ENCODE data around the gene SNED1.
A peak's percentile ranks its signal among the peaks of the same experiment; 100 is the strongest.

SNED1 gene

DNA sequence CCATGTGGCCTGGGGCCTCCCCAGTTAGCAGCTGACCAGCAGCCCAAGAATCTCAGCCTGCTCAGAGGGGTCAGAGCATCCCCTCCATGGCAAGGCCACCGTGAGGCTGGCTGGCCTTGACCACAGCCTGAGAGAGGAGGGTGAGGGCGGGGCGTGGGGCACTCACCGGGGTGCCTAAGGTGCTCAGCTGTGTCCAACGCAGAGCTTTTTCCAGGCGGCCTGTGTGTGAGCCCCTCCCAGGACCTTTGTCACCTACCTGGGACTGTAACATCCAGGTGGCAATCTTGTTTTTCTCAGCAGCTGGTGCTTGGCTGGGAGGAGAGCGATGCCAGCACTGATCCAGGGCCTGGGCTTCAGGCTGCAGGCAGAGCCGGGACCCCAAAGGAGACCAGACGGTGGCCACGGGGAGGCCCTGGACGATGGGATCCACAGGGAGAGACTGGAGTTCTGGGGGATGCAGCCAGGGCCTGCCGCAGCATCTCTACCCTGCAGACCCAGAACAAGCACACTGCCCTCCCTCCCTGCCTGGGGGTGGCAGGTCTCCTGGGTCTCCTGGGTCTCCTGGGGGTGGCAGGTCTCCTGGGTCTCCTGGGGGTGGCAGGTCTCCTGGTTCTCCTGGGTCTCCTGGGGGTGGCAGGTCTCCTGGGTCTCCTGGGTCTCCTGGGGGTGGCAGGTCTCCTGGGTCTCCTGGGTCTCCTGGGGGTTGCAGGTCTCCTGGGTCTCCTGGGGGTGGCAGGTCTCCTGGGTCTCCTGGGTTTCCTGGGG lies 12.3 kb downstream of the SNED1 start:
- H3K36me3 ChIP-seq (replicated peaks in 1 of 2; ENCODE audit: control insufficient read depth in 2 of 2, insufficient read depth in 2 of 2, low read length in 2 of 2): no peaks in the 10 kb centered on the region
- H3K27ac ChIP-seq (replicated peaks; ENCODE audit: low read length): no peak overlapping the region
- peak overlapping the region; percentile 1 for H3K4ac ChIP-seq (ENCODE audit: low read length)
- no peak overlapping the region for H2BK5ac ChIP-seq (ENCODE audit: low read length)
- peak overlapping the region; percentile 25 for H3K23ac ChIP-seq (ENCODE audit: low read depth, low read length, poor library complexity)
- no peak overlapping the region for H3K4me3 ChIP-seq (ENCODE audit: low read length in 2 of 2)
- peak overlapping the region; percentile 83 for H2BK120ac ChIP-seq (ENCODE audit: low read depth, low read length)
- H2BK15ac ChIP-seq (ENCODE audit: low read length): peak overlapping the region; percentile 95
- peaks cover 0 to 11% (median 0%) of the 10 kb centered on the region in 3 experiments for H3K27me3 ChIP-seq (ENCODE audit: control insufficient read depth in 3 of 3, insufficient read depth in 3 of 3, low read depth in 1 of 3, low read length in 3 of 3)
- no CpG with 5 or more reads among the region's 12 CpGs for WGBS, 2 donors (ENCODE audit: extremely low coverage in 2 of 2, insufficient read length in 2 of 2, insufficient replicate concordance in 1 of 2)
- H2AFZ ChIP-seq (ENCODE audit: low read length): peak overlapping the region; percentile 93
- H4K8ac ChIP-seq (ENCODE audit: low read depth, low read length): peak overlapping the region; percentile 7
- H2BK12ac ChIP-seq (ENCODE audit: low read length): peak overlapping the region; percentile 93
- H3K9ac ChIP-seq (ENCODE audit: low read depth, low read length, poor library complexity): no peak overlapping the region
- H3K79me1 ChIP-seq (ENCODE audit: low read depth, low read length): peaks cover 2% of the 10 kb centered on the region
- no peak overlapping the region for H3K14ac ChIP-seq (ENCODE audit: low read length)
- H3K18ac ChIP-seq (ENCODE audit: low read length): peak overlapping the region; percentile 44
- H3K4me2 ChIP-seq (ENCODE audit: insufficient read depth, low read length, poor library complexity, severe bottlenecking): no peak overlapping the region
- peaks cover 2 to 3% of the 10 kb centered on the region in 2 donors for H3K9me3 ChIP-seq (replicated peaks in 1 of 2; ENCODE audit: control insufficient read depth in 2 of 2, insufficient read depth in 1 of 2, low read depth in 1 of 2, low read length in 2 of 2)
- no peak for DNase-seq (ENCODE audit: low spot score)
- H2AK5ac ChIP-seq (ENCODE audit: low read depth, low read length): peak overlapping the region; percentile 2
- H4K91ac ChIP-seq (ENCODE audit: low read depth, low read length, poor library complexity): no peak overlapping the region
- peaks cover 8 to 21% of the 10 kb centered on the region in 2 donors for H3K4me1 ChIP-seq (ENCODE audit: control insufficient read depth in 2 of 2, insufficient read depth in 1 of 2, low read depth in 1 of 2, low read length in 2 of 2)

DNA sequence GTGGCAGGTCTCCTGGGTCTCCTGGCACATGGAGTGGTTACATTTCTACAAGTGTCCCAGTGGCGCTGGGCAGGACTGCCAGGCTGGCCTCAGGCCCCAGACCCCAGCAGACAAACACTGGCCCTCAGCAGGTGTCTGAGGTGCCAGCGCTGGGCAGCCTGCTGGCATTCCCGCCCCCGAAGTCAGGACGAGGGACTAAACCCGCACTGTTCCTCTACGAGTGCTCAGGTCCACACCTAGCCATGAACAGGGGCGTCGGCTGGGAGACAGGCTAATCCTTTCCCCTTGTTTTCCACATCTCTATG lies 12.8 kb downstream of the SNED1 start:
- Histone ChIP-seq H4K91ac (ENCODE audit: low read depth, low read length, poor library complexity) (no peak overlapping the region), H3K14ac (ENCODE audit: low read length) (no peak overlapping the region), H3K79me1 (ENCODE audit: low read depth, low read length) (peaks cover 2% of the 10 kb centered on the region), H2BK5ac (ENCODE audit: low read length) (no peak overlapping the region), H3K4me1 (ENCODE audit: control insufficient read depth in 2 of 2, insufficient read depth in 1 of 2, low read depth in 1 of 2, low read length in 2 of 2) (peaks cover 8 to 21% of the 10 kb centered on the region in 2 donors), H3K9ac (ENCODE audit: low read depth, low read length, poor library complexity) (no peak overlapping the region), H3K27me3 (ENCODE audit: control insufficient read depth in 3 of 3, insufficient read depth in 3 of 3, low read depth in 1 of 3, low read length in 3 of 3) (peaks cover 0 to 11% (median 0%) of the 10 kb centered on the region in 3 experiments), H3K36me3 (replicated peaks in 1 of 2; ENCODE audit: control insufficient read depth in 2 of 2, insufficient read depth in 2 of 2, low read length in 2 of 2) (no peaks in the 10 kb centered on the region), H3K4me3 (ENCODE audit: low read length in 2 of 2) (no peak overlapping the region), H4K8ac (ENCODE audit: low read depth, low read length) (no peak overlapping the region), H2AK5ac (ENCODE audit: low read depth, low read length) (no peak overlapping the region), H3K4me2 (ENCODE audit: insufficient read depth, low read length, poor library complexity, severe bottlenecking) (no peak overlapping the region), H2BK12ac (ENCODE audit: low read length) (no peak overlapping the region), H3K23ac (ENCODE audit: low read depth, low read length, poor library complexity) (no peak overlapping the region), H3K9me3 (replicated peaks in 1 of 2; ENCODE audit: control insufficient read depth in 2 of 2, insufficient read depth in 1 of 2, low read depth in 1 of 2, low read length in 2 of 2) (peaks cover 0 to 2% of the 10 kb centered on the region in 2 donors), H3K4ac (ENCODE audit: low read length) (no peak overlapping the region), H2AFZ (ENCODE audit: low read length) (no peak overlapping the region), H3K27ac (replicated peaks; ENCODE audit: low read length) (no peak overlapping the region), H2BK120ac (ENCODE audit: low read depth, low read length) (no peak overlapping the region), H2BK15ac (ENCODE audit: low read length) (no peak overlapping the region), H3K18ac (ENCODE audit: low read length) (no peak overlapping the region)
- DNase-seq (ENCODE audit: low spot score): no peak
- no CpG with 5 or more reads among the region's 9 CpGs for WGBS, 2 donors (ENCODE audit: extremely low coverage in 2 of 2, insufficient read length in 2 of 2, insufficient replicate concordance in 1 of 2)

GRCh38 chr2:241011751-241012510 lies 13.5 kb downstream of the SNED1 start:
- Histone ChIP-seq H3K4me1 (ENCODE audit: control insufficient read depth in 2 of 2, insufficient read depth in 1 of 2, low read depth in 1 of 2, low read length in 2 of 2) (peaks cover 8 to 21% of the 10 kb centered on the region in 2 donors), H2AK5ac (ENCODE audit: low read depth, low read length) (no peak overlapping the region), H3K4me2 (ENCODE audit: insufficient read depth, low read length, poor library complexity, severe bottlenecking) (no peak overlapping the region), H4K8ac (ENCODE audit: low read depth, low read length) (no peak overlapping the region), H3K27ac (replicated peaks; ENCODE audit: low read length) (no peak overlapping the region), H3K9ac (ENCODE audit: low read depth, low read length, poor library complexity) (no peak overlapping the region), H3K4me3 (ENCODE audit: low read length in 2 of 2) (no peak overlapping the region), H3K27me3 (ENCODE audit: control insufficient read depth in 3 of 3, insufficient read depth in 3 of 3, low read depth in 1 of 3, low read length in 3 of 3) (peaks cover 0 to 11% (median 0%) of the 10 kb centered on the region in 3 experiments), H3K79me1 (ENCODE audit: low read depth, low read length) (peaks cover 2% of the 10 kb centered on the region), H4K91ac (ENCODE audit: low read depth, low read length, poor library complexity) (no peak overlapping the region), H3K36me3 (replicated peaks in 1 of 2; ENCODE audit: control insufficient read depth in 2 of 2, insufficient read depth in 2 of 2, low read length in 2 of 2) (no peaks in the 10 kb centered on the region), H3K9me3 (replicated peaks in 1 of 2; ENCODE audit: control insufficient read depth in 2 of 2, insufficient read depth in 1 of 2, low read depth in 1 of 2, low read length in 2 of 2) (peaks cover 0 to 2% of the 10 kb centered on the region in 2 donors), H2BK15ac (ENCODE audit: low read length) (no peak overlapping the region), H3K23ac (ENCODE audit: low read depth, low read length, poor library complexity) (no peak overlapping the region), H3K14ac (ENCODE audit: low read length) (peak overlapping the region; percentile 63), H3K18ac (ENCODE audit: low read length) (peak overlapping the region; percentile 7), H2BK120ac (ENCODE audit: low read depth, low read length) (no peak overlapping the region), H2BK12ac (ENCODE audit: low read length) (no peak overlapping the region), H3K4ac (ENCODE audit: low read length) (no peak overlapping the region), H2AFZ (ENCODE audit: low read length) (no peak overlapping the region), H2BK5ac (ENCODE audit: low read length) (no peak overlapping the region)
- no peak for DNase-seq (ENCODE audit: low spot score)
- no CpG with 5 or more reads among the region's 29 CpGs for whole genome bisulfite sequencing, 2 donors (ENCODE audit: extremely low coverage in 2 of 2, insufficient read length in 2 of 2, insufficient replicate concordance in 1 of 2)

- H3K4me3 ChIP-seq (ENCODE audit: low read length in 2 of 2): no peak overlapping the region
- no peak overlapping the region for H3K18ac ChIP-seq (ENCODE audit: low read length)
- peaks cover 2% of the 10 kb centered on the region for H3K79me1 ChIP-seq (ENCODE audit: low read depth, low read length)
- no peak overlapping the region for H3K23ac ChIP-seq (ENCODE audit: low read depth, low read length, poor library complexity)
- H2BK120ac ChIP-seq (ENCODE audit: low read depth, low read length): no peak overlapping the region
- H3K4ac ChIP-seq (ENCODE audit: low read length): no peak overlapping the region
- no peak overlapping the region for H4K8ac ChIP-seq (ENCODE audit: low read depth, low read length)
- H2AFZ ChIP-seq (ENCODE audit: low read length): no peak overlapping the region
- H2AK5ac ChIP-seq (ENCODE audit: low read depth, low read length): no peak overlapping the region
- H3K4me2 ChIP-seq (ENCODE audit: insufficient read depth, low read length, poor library complexity, severe bottlenecking): no peak overlapping the region
- no peak overlapping the region for H2BK5ac ChIP-seq (ENCODE audit: low read length)
- peaks cover 0 to under 1% (median 0%) of the 10 kb centered on the region in 3 experiments for H3K27me3 ChIP-seq (ENCODE audit: control insufficient read depth in 3 of 3, insufficient read depth in 3 of 3, low read depth in 1 of 3, low read length in 3 of 3)
- no peak overlapping the region for H3K27ac ChIP-seq (replicated peaks; ENCODE audit: low read length)
- peak overlapping the region; percentile 38 for H3K14ac ChIP-seq (ENCODE audit: low read length)
- no peak overlapping the region for H2BK15ac ChIP-seq (ENCODE audit: low read length)
- no peak overlapping the region for H2BK12ac ChIP-seq (ENCODE audit: low read length)
- H4K91ac ChIP-seq (ENCODE audit: low read depth, low read length, poor library complexity): no peak overlapping the region
- peaks cover 0 to 2% of the 10 kb centered on the region in 2 donors for H3K9me3 ChIP-seq (replicated peaks in 1 of 2; ENCODE audit: control insufficient read depth in 2 of 2, insufficient read depth in 1 of 2, low read depth in 1 of 2, low read length in 2 of 2)
- H3K9ac ChIP-seq (ENCODE audit: low read depth, low read length, poor library complexity): no peak overlapping the region
- DNase-seq (ENCODE audit: low spot score): no peak
- H3K4me1 ChIP-seq (ENCODE audit: control insufficient read depth in 2 of 2, insufficient read depth in 1 of 2, low read depth in 1 of 2, low read length in 2 of 2): peaks cover 8 to 15% of the 10 kb centered on the region in 2 donors
- H3K36me3 ChIP-seq (replicated peaks in 1 of 2; ENCODE audit: control insufficient read depth in 2 of 2, insufficient read depth in 2 of 2, low read length in 2 of 2): no peaks in the 10 kb centered on the region
- WGBS, 2 donors (ENCODE audit: extremely low coverage in 2 of 2, insufficient read length in 2 of 2, insufficient replicate concordance in 1 of 2): no CpG with 5 or more reads among the region's 6 CpGs
Measured at GRCh38 chr2:241014224-241014623, 15.8 kb downstream of the SNED1 start.
